H9 (cell line): ENCODE data around the gene NDUFAF4. TPM values are rescaled to one million over a fixed set of nuclear protein-coding genes. Genes with fewer than 3 reads are reported as not detected.

Experiments
- DNase-seq: peaks from one replicate; pipeline ENCODE4 v3.0.0-alpha.2; 2017
- H2AFZ ChIP-seq: one replicate; pipeline ENCODE4 v1.6.1; 2013; ENCODE audit warnings: mild to moderate bottlenecking, low read length, control low read depth, moderate library complexity
- H2AK5ac ChIP-seq: 2 replicates; pipeline ENCODE4 v1.6.1; 2013; ENCODE audit warnings: low read length, control low read depth, mixed read lengths; ENCODE audit not compliant: insufficient read length
- H2BK120ac ChIP-seq: one replicate; pipeline ENCODE4 v1.6.1; 2013; ENCODE audit warnings: low read depth, mild to moderate bottlenecking, low read length, control low read depth, inconsistent platforms; ENCODE audit not compliant: poor library complexity, severe bottlenecking
- H2BK12ac ChIP-seq: 2 replicates; pipeline ENCODE4 v1.6.1; 2013; ENCODE audit warnings: low read length, control low read depth, mixed read lengths, low read depth; ENCODE audit not compliant: insufficient read length
- H2BK15ac ChIP-seq: 2 replicates; pipeline ENCODE4 v1.6.1; 2013; ENCODE audit warnings: low read depth, low read length, control low read depth
- H2BK20ac ChIP-seq: one replicate; pipeline ENCODE4 v1.6.1; 2013; ENCODE audit warnings: low read depth, mild to moderate bottlenecking, low read length, control low read depth, inconsistent platforms; ENCODE audit not compliant: poor library complexity, severe bottlenecking
- H2BK5ac ChIP-seq: 2 replicates; pipeline ENCODE4 v1.6.1; 2013; ENCODE audit warnings: low read length, control low read depth, mixed read lengths; ENCODE audit not compliant: insufficient read length
- H3K14ac ChIP-seq: 2 replicates; pipeline ENCODE4 v1.6.1; 2013; ENCODE audit warnings: low read length, control low read depth; ENCODE audit not compliant: insufficient read depth
- H3K18ac ChIP-seq: 2 replicates; pipeline ENCODE4 v1.6.1; 2013; ENCODE audit warnings: low read depth, mild to moderate bottlenecking, mixed read lengths, low read length, control low read depth; ENCODE audit not compliant: insufficient read length
- H3K23ac ChIP-seq: 2 replicates; pipeline ENCODE4 v1.6.1; 2013; ENCODE audit warnings: low read length, control low read depth, mixed read lengths, low read depth; ENCODE audit not compliant: insufficient read length
- H3K23me2 ChIP-seq: 2 replicates; pipeline ENCODE4 v1.6.1; 2013; ENCODE audit warnings: low read depth, mild to moderate bottlenecking, mixed read lengths, low read length, control low read depth; ENCODE audit not compliant: insufficient read length, poor library complexity, severe bottlenecking
- H3K27ac ChIP-seq: 2 replicates; pipeline ENCODE4 v1.5.1; 2013; ENCODE audit warnings: low read length, control low read depth, mixed read lengths, low read depth; ENCODE audit not compliant: insufficient read length
- H3K27me3 ChIP-seq: 2 replicates; pipeline ENCODE4 v1.6.1; 2013; ENCODE audit warnings: low read length, control low read depth, inconsistent platforms; ENCODE audit not compliant: insufficient read depth
- H3K4ac ChIP-seq: 2 replicates; pipeline ENCODE4 v1.6.1; 2013; ENCODE audit warnings: low read depth, mild to moderate bottlenecking, control low read depth, inconsistent platforms, low read length, moderate library complexity
- H3K4me1 ChIP-seq: 2 replicates; pipeline ENCODE4 v1.6.1; 2013; ENCODE audit warnings: low read length, control low read depth, inconsistent platforms; ENCODE audit not compliant: insufficient read depth
- H3K4me2 ChIP-seq: 2 replicates; pipeline ENCODE4 v1.6.1; 2013; ENCODE audit warnings: low read length, control low read depth, mixed read lengths; ENCODE audit not compliant: insufficient read length, insufficient read depth
- H3K56ac ChIP-seq: 2 replicates; pipeline ENCODE4 v1.6.1; 2013; ENCODE audit warnings: low read depth, mild to moderate bottlenecking, mixed read lengths, low read length, control low read depth; ENCODE audit not compliant: insufficient read length
- H3K79me1 ChIP-seq: 2 replicates; pipeline ENCODE4 v1.6.1; 2013; ENCODE audit warnings: low read depth, mild to moderate bottlenecking, moderate library complexity, low read length, control low read depth, inconsistent platforms; ENCODE audit not compliant: insufficient read depth, poor library complexity, severe bottlenecking
- H3K79me2 ChIP-seq: 2 replicates; pipeline ENCODE4 v1.6.1; 2013; ENCODE audit warnings: low read length, control low read depth, inconsistent platforms; ENCODE audit not compliant: insufficient read depth
- H3K9ac ChIP-seq: 2 replicates; pipeline ENCODE4 v1.6.1; 2013; ENCODE audit warnings: low read length, control low read depth, mixed read lengths; ENCODE audit not compliant: insufficient read length; ENCODE audit errors: extremely low read depth
- H3K9me3 ChIP-seq: one replicate; pipeline ENCODE4 v1.6.1; 2013; ENCODE audit warnings: low read depth, low read length, inconsistent platforms; ENCODE audit not compliant: control insufficient read depth
- H3T11ph ChIP-seq: one replicate; pipeline ENCODE4 v1.6.1; 2013; ENCODE audit warnings: mild to moderate bottlenecking, low read length, control low read depth, inconsistent platforms
- H4K20me1 ChIP-seq: one replicate; pipeline ENCODE4 v1.6.1; 2013; ENCODE audit not compliant: control insufficient read depth, insufficient read length, insufficient read depth
- H4K5ac ChIP-seq: 2 replicates; pipeline ENCODE4 v1.6.1; 2013; ENCODE audit warnings: low read depth, mild to moderate bottlenecking, mixed read lengths, low read length, control low read depth; ENCODE audit not compliant: insufficient read length
- H4K8ac ChIP-seq: replicated peaks from 2 replicates; pipeline ENCODE4 v1.6.1; 2013; ENCODE audit warnings: low read length, control low read depth, mixed read lengths, low read depth; ENCODE audit not compliant: insufficient read length
- H4K91ac ChIP-seq: 2 replicates; pipeline ENCODE4 v1.6.1; 2013; ENCODE audit warnings: low read depth, mild to moderate bottlenecking, moderate library complexity, mixed read lengths, low read length, control low read depth; ENCODE audit not compliant: insufficient read length
- H3K27ac Mint-ChIP-seq, 3 experiments: 2 replicates in 2 of 3; 3 replicates in 1 of 3; pipeline ENCODE4 v1.8.0; 2020 to 2021; ENCODE audit warnings: mixed read lengths in 3 of 3, mild to moderate bottlenecking in 1 of 3, moderate library complexity in 1 of 3
- H3K27me3 Mint-ChIP-seq: 2 replicates; pipeline ENCODE4 v1.8.0; 2021; ENCODE audit warnings: low read depth, mild to moderate bottlenecking, moderate library complexity, mixed read lengths
- H3K36me3 Mint-ChIP-seq, 3 experiments: 2 replicates in 2 of 3; 3 replicates in 1 of 3; pipeline ENCODE4 v1.8.0; 2020 to 2021; ENCODE audit warnings: low read depth in 3 of 3, mixed read lengths in 3 of 3; ENCODE audit not compliant: insufficient read depth in 1 of 3
- H3K4me1 Mint-ChIP-seq, 2 experiments: 2 replicates each; pipeline ENCODE4 v1.8.0; 2020; ENCODE audit warnings: mixed read lengths in 2 of 2
- H3K4me3 Mint-ChIP-seq, 2 experiments: 2 replicates in 1 of 2; 3 replicates in 1 of 2; pipeline ENCODE4 v1.8.0; 2020 to 2021; ENCODE audit warnings: mild to moderate bottlenecking in 2 of 2, mixed read lengths in 2 of 2, moderate library complexity in 1 of 2
- H3K9me3 Mint-ChIP-seq, 2 experiments: 2 replicates in 1 of 2; 3 replicates in 1 of 2; pipeline ENCODE4 v1.8.0; 2020; ENCODE audit warnings: mild to moderate bottlenecking in 2 of 2, mixed read lengths in 2 of 2, moderate library complexity in 1 of 2
- CTCF ChIP-seq: fragments of 200-600 bp; sonication (generic); conservative IDR thresholded peaks from 3 replicates; pipeline ENCODE4 v1.8.0; 2021; ENCODE audit warnings: antibody characterized with exemption, mild to moderate bottlenecking
- WGBS: extraction: QIAGEN DNeasy Blood & Tissue Kit; methylation state at CpG from one replicate; pipeline ENCODE4 v1.1.7; 2013; ENCODE audit warnings: missing lambda C conversion rate, low lambda C conversion rate, mixed read lengths; ENCODE audit not compliant: insufficient read length; ENCODE audit errors: extremely low coverage; 5-methylcytosine and 5-hydroxymethylcytosine counted together
- total RNA-seq: library from RNA; stranded (reverse); gene quantifications from 2 replicates; pipeline ENCODE4 v1.2.1, GENCODE V29; 2021

Gene NDUFAF4
- total RNA-seq, 1 experiment from 2014 or later, result 86.6 TPM

- Mint-ChIP-seq H3K4me1 (peaks cover 16 to 17% of the 10 kb centered on the region in 2 experiments), H3K27me3 (peaks cover 6% of the 10 kb centered on the region)
- H3K27me3 ChIP-seq, result no peaks in the 10 kb centered on the region; the same call in 1 of the 2 replicates
These were observed 28.7 kb upstream of the NDUFAF4 start for GRCh38 chr6:96926425-96926824.

More at GRCh38 chr6:96926425-96926824, 28.7 kb upstream of the NDUFAF4 start:
- Histone ChIP-seq H3K9me3 (no peaks in the 10 kb centered on the region), H3K23ac (no peak overlapping the region), H3K79me1 (no peaks in the 10 kb centered on the region), H2BK15ac (no peak overlapping the region), H2BK120ac (no peak overlapping the region), H4K5ac (no peak overlapping the region), H2BK20ac (no peak overlapping the region), H3T11ph (no peak overlapping the region), H3K9ac (no peak overlapping the region), H3K18ac (no peak overlapping the region), H3K27ac (no peak overlapping the region), H3K4me1 (no peaks in the 10 kb centered on the region), H4K20me1 (no peaks in the 10 kb centered on the region), H2AK5ac (no peak overlapping the region), H3K4me2 (no peak overlapping the region), H2BK5ac (no peak overlapping the region), H3K14ac (no peak overlapping the region), H2AFZ (no peak overlapping the region), H3K79me2 (no peaks in the 10 kb centered on the region), H4K91ac (no peak overlapping the region), H2BK12ac (no peak overlapping the region), H3K23me2 (peaks cover 2% of the 10 kb centered on the region), H4K8ac (no peak overlapping the region), H3K4ac (no peak overlapping the region), H3K56ac (no peak overlapping the region)
- H3K4me3 Mint-ChIP-seq, result no peak overlapping the region
- no peak for TF ChIP-seq CTCF
- no peak for DNase-seq
- H3K9me3 Mint-ChIP-seq, result no peaks in the 10 kb centered on the region
- no peaks in the 10 kb centered on the region for H3K36me3 Mint-ChIP-seq
- H3K27ac Mint-ChIP-seq, result no peak overlapping the region; a peak in 1 of 7 replicates
- WGBS, result no CpG with 5 or more reads among the region's 3 CpGs
